Fibroblast of villous mesenchyme (primary cell): ENCODE results near the gene DDX27. TPM values are rescaled to one million over a fixed set of nuclear protein-coding genes. Genes with fewer than 3 reads are reported as not detected.

Source experiments
- DNase-seq: peaks from one replicate; pipeline ENCODE4 v3.0.0-alpha.2; 2010; ENCODE audit warnings: low read depth
- H3K4me3 ChIP-seq: 2 replicates; pipeline ENCODE4 v1.5.1; 2011; ENCODE audit warnings: low read depth, mild to moderate bottlenecking, low read length
- total RNA-seq: library from RNA; depleted of rRNA; stranded (reverse); fragments of >200 nt; gene quantifications from 2 replicates; pipeline ENCODE4 v1.2.3, GENCODE V29; 2012
- TF ChIP-seq, protein P1 (sequence below): IDR thresholded peaks from 2 replicates; pipeline ENCODE4 v1.5.1; 2012; ENCODE audit warnings: low read depth, mild to moderate bottlenecking, low read length; ENCODE audit not compliant: insufficient read depth

DDX27 gene
- total RNA-seq, 1 donor = 33.2 TPM

DNA sequence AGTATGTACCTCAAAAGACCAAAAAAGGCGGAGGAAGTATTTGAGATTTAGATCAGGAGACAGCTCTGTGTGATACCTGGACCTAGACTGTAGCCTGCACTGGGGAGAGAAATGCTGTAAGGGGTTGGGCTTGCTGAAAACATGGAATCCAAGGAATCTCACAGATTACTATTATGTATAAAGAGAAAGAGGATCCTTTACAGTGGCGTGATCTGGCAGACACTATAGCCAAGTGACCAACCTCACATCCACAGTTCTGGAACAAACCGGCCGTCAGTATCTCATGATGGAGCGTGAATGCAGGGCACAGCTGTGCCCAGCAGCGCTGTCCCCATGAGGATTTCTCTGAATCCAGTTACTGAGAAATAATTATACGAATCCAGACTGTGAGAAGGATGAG, 12.3 kb downstream of the DDX27 start:
- no peak overlapping the region for H3K4me3 ChIP-seq
- DNase-seq = no peak
- TF ChIP-seq, protein P1, sequence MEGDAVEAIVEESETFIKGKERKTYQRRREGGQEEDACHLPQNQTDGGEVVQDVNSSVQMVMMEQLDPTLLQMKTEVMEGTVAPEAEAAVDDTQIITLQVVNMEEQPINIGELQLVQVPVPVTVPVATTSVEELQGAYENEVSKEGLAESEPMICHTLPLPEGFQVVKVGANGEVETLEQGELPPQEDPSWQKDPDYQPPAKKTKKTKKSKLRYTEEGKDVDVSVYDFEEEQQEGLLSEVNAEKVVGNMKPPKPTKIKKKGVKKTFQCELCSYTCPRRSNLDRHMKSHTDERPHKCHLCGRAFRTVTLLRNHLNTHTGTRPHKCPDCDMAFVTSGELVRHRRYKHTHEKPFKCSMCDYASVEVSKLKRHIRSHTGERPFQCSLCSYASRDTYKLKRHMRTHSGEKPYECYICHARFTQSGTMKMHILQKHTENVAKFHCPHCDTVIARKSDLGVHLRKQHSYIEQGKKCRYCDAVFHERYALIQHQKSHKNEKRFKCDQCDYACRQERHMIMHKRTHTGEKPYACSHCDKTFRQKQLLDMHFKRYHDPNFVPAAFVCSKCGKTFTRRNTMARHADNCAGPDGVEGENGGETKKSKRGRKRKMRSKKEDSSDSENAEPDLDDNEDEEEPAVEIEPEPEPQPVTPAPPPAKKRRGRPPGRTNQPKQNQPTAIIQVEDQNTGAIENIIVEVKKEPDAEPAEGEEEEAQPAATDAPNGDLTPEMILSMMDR = no peak

DNA sequence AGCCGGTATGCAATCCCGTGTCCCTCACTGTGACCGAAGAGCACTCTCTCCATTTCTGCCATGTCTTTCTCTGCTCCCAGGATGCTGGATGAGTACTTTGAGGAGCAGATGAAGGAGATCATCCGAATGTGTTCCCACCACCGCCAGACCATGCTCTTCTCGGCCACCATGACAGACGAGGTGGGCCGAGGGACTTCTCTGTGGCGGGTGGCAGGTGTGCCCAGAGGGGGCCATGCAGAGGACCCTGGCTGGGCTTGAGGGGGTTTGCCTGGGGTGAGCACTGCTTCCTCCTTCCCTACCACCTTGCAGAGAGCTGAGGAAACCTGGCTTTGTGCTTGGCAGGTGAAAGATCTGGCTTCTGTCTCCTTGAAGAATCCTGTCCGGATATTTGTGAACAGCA, 14.0 kb downstream of the DDX27 start:
- TF ChIP-seq, protein P1 = no peak
- H3K4me3 ChIP-seq = no peak overlapping the region
- no peak for DNase-seq

DNA sequence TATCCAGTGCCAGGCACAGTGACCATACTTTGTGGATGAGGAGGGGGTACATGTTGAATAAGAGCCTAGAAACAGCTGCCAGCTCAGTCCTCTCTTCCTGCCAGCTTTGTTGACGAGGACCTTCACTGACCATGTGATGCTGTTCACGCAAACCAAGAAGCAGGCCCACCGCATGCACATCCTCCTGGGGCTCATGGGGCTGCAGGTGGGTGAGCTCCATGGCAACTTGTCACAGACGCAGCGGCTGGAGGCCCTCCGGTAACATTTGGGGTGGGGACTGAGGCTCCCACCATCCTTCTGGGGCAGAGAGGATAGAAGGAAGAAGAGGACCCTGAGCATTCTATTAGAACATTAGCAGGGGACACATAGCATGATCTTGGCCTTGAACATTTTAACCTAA, 15.6 kb downstream of the DDX27 start:
- no peak for DNase-seq
- no peak overlapping the region for H3K4me3 ChIP-seq
- TF ChIP-seq, protein P1 = no peak

DNA sequence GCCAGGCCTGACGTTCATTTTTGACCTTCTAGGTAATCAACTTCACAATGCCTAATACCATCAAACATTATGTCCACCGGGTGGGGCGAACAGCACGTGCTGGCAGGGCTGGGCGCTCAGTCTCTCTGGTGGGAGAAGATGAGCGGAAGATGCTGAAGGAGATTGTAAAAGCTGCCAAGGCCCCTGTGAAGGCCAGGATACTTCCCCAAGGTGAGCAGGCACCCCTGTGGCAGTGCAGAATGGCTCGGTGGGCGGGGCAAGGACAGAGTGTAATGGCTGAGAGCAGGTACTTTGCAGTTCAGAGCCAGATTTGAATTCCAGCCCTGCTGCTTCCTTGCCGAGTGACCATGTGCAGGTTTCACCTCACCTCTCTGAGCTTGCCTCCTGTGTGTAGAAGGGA, 17.1 kb downstream of the DDX27 start:
- TF ChIP-seq, protein P1 = no peak
- no peak for DNase-seq
- no peak overlapping the region for H3K4me3 ChIP-seq

DNA sequence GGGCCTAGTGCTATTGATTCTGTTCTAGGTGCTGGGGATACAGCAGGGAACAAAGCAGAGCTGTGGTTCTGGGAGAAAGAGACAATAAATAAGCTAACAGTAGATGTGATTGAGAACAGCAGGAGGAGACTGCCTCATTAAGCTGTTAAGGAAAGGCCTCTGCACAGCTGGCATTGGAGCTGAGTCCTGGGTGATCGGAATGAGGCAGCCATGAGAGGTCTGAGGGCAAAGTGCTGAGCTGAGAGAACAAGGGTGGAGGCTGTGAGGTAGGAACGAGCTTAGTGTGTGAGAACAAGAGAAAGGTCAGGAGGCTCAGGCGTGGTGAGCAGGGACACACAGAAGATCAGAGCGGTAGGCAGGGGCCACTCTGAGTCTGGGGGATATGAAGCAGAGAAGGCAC, 18.3 kb downstream of the DDX27 start:
- no peak for DNase-seq
- H3K4me3 ChIP-seq = no peak overlapping the region
- TF ChIP-seq, protein P1 = no peak

DNA sequence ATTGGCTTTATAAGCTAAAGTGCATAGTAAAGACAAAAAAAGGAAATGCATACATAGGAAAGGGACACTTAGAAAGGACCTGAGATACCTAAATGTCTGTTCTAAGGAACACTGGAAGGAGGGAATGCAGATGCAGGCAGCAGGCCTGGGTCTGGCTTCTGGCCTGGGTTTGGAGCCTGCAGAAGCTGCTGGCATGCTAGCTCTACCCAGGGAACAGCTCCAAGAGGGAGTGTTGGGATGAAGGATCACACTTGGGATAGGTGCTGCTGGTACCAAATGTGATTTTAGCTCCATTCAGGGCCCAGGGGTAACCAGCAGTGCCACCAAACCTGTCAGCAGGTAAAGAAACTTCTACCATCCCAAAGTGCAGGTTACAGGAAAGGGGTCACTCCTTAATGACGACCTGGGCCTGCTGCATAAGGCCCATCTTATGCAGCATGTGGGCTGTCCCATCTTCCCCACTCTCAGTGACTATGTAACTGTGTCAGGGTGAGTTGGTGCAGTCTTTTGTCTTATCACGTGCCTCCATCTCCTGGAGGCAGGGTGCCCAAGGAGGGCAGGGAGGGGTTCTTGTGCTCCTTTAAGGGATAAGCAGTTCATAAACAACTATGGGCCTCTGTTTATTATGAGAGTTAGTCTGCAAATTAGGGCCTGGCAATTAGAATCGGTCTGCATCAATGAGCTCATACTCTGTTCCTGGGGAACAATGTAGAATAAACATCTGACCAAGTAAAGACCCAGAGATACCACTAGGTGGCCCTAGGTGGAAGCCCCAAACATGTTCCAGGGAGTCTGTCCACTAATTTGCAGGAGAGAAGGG, 26.9 kb downstream of the DDX27 start:
- no peak overlapping the region for H3K4me3 ChIP-seq
- peak; percentile 61 for DNase-seq
- TF ChIP-seq, protein P1 = peak; percentile 87
